ENCODE data around the gene ABCB1.

ABCB1 gene

GRCh38 chr7:87600130-87601124, at the start of gene ABCB1:
Gene ABCB1 (minus strand): TSS chr7:87600884. CDS start chr7:87600184, 700 bp downstream.
- no peak for DNase-seq

DNA sequence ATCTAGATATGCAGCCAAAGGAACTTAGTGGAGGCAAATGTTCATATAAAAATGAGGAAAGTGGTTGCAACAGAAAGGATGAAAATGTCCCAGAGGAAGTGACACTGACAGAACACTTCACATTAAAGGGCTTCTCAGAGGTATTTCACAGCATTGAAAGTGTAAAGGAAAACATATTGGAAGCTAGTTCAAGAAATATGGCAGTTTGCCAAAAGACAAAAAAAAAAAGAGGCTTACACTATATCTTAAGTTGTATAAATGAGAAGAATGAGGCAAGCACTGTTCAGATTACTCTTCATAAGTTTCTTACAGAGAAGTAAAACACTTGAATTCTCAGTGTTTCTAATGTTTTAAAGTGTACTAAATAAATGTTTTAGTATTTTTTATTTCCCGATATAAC, 47.6 kb upstream of the ABCB1 start:
- no peak for DNase-seq

DNA sequence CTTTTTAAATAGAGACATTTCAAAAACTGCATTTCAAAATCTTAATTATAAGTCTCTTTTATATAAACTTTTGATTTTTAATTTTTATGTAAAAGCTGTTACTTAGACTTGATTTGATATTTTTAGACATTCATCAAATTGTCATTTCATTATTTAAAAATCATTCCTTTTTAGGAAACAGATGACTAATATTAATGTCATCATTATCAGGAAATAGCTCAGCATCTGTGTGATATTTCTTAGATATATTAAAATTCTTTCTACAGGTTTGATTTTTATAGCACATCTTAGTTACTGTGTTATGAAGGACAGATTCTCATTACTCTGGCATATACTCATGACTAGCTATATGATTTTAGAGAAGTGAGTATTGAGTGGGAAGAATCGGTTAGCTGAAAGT, 44.8 kb upstream of the ABCB1 start:
- DNase-seq: no peak

DNA sequence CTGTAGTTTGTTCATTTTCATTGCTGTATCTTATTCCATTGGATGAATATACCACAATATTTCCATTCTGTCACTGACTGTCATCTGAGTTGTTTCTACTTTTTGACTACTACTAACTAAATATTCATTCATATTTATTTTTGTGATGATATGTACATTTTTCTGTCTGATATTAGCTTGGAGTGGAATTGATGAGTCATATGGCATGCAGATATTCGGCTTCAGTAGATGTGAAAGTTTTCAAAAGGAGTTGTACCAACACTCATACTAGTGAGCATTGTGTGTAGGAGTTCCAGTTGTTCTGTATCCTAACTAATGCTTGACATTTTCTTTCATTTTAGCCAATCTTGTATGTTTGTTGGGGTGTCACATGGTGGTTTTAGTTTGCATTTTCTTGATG, 35.2 kb upstream of the ABCB1 start:
- DNase-seq: no peak

DNA sequence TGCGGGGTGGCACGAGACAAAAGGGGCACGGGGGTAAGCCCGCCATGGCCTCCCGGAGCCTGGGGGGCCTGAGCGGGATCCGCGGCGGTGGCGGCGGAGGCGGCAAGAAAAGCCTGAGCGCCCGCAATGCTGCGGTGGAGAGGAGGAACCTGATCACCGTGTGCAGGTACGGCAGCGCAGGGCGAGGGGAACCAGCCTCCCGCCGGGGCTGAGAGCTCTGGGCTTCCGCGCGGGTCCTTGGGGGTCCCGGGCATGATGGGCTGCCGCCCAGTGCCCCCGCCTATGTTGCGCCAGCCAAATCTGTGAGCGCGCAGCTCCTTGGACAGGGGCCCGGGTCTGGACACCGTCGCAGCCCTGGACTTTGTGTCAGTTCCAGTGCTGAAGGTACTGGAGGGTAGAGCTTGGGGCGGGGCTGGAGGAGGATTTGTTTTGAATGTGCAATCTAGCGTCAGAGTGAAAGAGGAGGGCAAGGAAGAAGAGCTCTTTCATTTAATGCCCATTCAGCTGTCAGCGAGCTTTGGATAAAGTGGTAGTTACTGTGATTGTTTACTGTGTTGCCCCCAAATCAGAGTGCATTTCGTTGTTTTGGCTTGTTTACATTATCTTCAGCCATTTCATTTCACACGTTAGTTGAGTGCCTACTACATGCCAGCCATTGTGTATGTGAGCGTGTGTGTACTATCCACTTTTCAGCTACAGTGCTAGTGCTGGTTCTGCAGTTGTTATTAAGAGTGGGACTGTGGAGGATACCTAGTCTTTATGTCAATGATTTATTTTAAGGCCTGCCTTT, 28.3 kb upstream of the ABCB1 start:
- DNase-seq: peak; percentile 14

DNA sequence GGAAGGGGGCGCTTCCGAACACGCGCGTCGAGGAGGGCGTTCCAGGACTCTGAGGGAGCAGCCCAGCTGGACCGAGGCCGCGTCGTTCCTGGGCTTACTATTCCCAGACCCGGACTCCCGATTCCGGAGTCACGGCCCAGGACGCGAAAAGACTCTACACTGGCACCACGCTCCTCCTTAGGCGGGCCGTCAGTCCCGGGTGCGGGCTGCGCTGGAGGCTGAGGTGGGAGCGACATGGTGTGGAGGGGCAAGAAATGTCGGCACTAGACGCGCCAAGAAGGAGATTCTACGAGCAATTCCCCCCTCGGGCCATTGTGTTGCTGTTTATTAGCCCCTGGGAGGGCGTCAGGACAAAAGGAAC, 26.9 kb upstream of the ABCB1 start:
- no peak for DNase-seq

DNA sequence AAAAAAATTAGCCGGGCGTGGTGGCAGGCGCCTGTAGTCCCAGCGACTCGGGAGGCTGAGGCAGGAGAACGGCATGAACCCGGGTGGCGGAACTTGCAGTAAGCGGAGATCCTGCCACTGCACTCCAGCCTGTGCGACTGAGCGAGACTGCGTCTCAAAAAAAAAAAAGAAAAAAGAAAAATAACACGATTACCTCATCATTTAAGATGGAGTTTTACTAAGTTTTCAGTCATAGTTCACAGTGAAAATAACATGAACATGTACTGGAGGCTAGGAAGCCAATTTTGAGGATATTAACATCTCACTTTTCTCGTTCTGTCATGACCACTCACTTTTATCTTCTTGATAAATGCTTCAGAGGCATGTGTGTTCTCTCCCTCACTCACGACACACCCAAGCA, 24.4 kb upstream of the ABCB1 start:
- no peak for DNase-seq

- DNase-seq: no peak
Observed at GRCh38 chr7:87624628-87625027, 23.9 kb upstream of the ABCB1 start.

DNA sequence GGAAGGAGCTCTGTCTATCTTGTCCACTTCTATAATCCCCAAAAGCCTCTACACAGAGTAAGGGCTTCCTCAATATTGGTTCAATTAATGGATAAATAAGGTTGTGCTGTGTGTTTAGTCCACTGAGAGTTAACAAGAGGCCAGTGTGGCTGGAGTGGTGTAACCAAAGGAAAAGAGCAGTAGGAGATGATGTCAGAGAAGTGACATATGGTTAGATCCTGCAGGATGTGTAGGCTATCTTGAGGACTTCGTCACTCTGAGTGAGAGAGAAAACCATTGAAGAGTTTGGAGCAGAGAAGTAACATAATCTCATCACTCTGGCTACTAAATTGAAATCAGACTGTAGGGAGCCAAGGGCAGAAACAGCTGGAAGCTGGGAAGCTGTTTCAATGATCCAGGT, 14.5 kb upstream of the ABCB1 start:
- DNase-seq: no peak

GRCh38 chr7:87609916-87610315, 9.2 kb upstream of the ABCB1 start:
- no peak for DNase-seq

- DNase-seq: no peak
Observed at GRCh38 chr7:87608431-87608830, 7.7 kb upstream of the ABCB1 start.

DNA sequence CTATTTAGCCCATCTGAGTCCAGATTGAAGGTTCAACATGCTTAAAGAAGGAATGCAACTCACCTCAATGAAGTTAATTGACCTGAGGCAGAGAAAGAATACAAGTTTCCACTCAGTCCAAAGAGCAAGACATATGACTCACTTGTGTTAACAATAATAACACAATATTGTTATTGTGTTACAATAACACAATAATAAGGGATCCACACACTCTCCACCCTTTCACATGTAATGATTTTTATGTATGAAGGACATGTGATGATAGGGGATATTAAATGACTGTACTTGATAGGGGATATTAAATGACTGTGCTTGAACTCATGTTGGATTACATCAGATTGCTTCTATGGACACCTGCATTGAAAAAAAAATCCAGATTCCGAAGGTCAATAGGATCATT, 3.6 kb upstream of the ABCB1 start:
- DNase-seq: no peak

GRCh38 chr7:87599336-87599735, 1.3 kb downstream of the ABCB1 start:
- no peak for DNase-seq

GRCh38 chr7:87598234-87599009, 2.3 kb downstream of the ABCB1 start:
- DNase-seq: no peak

DNA sequence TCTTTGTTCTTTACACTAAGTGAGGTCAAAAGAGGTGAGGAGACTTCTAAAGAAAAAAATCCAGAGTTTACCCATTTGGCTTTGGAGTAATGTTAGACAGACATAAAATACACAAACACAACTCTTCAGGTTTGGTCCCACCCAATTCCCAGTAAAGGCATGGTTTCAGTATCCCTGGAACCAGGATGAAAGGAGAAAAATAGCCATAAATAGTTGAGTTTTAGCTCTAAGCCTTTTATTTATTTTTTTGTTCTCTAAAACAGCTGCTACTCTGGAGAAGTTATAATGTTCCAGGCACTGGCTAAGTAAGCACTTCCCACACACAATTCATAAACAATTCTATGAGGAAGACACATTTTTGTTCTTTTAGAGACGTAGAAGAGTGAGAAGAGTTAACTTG, 4.0 kb downstream of the ABCB1 start:
- no peak for DNase-seq

DNA sequence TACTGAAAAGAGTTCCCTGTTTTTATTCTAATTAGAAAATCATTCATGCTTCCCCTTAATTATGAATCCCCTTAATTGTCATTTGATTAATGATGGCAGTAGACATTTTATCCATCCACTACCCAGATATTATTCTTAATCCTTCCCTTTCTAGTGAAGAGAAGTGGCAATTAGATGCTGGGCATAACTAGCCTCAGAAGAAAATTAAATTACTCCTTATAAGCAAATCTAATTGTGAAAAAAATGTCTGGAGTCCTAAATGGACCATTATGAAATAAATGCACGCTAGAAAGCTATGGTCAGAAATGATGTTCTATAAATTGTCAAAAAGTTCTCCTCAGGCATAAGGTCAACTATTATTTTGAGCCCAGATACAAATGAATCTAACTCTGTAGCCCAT, 4.5 kb downstream of the ABCB1 start:
- DNase-seq: no peak

- no peak for DNase-seq
Observed at GRCh38 chr7:87592300-87592699, 8.4 kb downstream of the ABCB1 start.

- DNase-seq: no peak
Observed at GRCh38 chr7:87591211-87591610, 9.5 kb downstream of the ABCB1 start.

DNA sequence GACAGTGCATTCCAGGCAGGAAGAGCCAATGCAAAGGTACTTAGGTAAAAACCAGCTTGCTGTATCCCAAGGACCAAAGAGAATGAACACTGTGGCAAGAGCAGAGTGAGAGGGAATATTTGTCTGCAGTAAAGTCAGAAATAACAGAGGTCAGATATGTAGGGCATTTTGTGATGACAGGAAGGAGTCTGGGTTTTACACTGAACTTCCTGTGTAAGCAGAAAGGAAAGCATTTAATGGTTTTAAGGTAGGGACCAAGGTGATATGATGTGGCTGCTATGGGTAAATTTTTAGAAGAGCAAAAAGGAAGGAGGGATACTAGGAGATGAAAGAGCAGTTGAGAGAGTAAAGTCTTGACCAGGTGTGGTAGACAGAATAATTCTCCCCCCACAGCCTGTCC, 10.1 kb downstream of the ABCB1 start:
- no peak for DNase-seq

- DNase-seq: no peak
Observed at GRCh38 chr7:87589631-87590030, 11.1 kb downstream of the ABCB1 start.

DNA sequence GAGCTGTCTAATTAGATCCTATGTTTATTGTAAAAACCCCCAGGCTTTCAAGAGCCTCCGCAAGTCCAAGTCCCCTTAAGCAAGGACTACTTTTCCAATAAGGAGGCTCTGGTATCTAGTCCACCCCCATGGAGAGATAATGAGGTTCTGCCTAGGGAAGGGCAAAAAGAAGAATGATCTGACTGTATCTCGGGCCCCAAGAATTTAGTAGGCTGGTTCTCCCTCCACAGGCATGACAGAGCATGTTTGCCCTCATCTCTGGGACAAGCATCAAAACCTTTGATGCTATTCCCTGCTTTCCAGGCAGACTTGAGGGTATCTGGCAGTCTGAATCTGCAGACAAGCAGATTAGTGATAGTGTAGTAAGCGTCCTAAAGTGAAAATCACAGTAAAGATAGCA, 19.0 kb downstream of the ABCB1 start:
- no peak for DNase-seq

- DNase-seq: no peak
Observed at GRCh38 chr7:87580636-87581035, 20.0 kb downstream of the ABCB1 start.

DNA sequence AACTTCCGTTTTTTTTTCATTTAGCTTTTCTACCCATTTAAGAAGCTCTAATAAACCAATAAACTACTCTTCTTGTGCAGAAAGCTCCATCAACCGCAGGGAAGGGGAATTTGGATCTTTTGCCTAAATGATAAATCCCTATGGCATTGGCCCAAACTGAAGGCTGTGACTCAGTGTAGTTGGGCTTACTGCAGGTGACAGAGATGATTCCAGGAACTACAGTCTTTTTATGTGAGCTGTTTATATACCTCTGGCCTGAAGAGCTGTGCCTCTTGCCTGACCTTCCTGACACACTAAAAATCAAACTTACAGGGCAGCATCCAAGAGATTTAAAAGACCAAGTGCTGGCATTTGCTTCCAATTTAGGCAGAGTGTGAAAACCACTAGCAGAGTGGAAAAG, 25.2 kb downstream of the ABCB1 start:
- no peak for DNase-seq

Data from NCI-H748 treated with DMSO at 0.1 percent for 48 hours (cell line).